Tibial nerve (tissue), 4 donors: ENCODE measurements around the gene SQOR. TPM values are rescaled to one million over a fixed set of nuclear protein-coding genes. Genes with fewer than 3 reads are reported as not detected.

Source experiments
- DNase-seq, 2 donors: peaks; one replicate each; pipeline ENCODE4 v3.0.0-alpha.2; 2019; ENCODE audit warnings: low spot score in 2 of 2
- H3K27ac ChIP-seq, 4 donors: fragments of 200-600 bp; sonication (generic) in 3 of 4; one replicate each; pipeline ENCODE4 v1.5.1; 2017 to 2019; ENCODE audit warnings: mild to moderate bottlenecking in 1 of 4
- H3K27me3 ChIP-seq, 2 donors: fragments of 200-600 bp; sonication (generic) in 1 of 2; one replicate each; pipeline versions ENCODE4 v1.5.1 to v1.6.0; 2017 to 2019
- H3K36me3 ChIP-seq, 3 donors: fragments of 200-600 bp; sonication (generic); one replicate each; pipeline ENCODE4 v1.5.1; 2018 to 2019
- H3K4me1 ChIP-seq, 4 donors: fragments of 200-600 bp; sonication (generic) in 3 of 4; one replicate each; pipeline ENCODE4 v1.5.1; 2017 to 2019
- H3K4me3 ChIP-seq, 4 donors: fragments of 200-600 bp; sonication (generic) in 3 of 4; one replicate each; pipeline ENCODE4 v1.5.1; 2017 to 2019; ENCODE audit warnings: mild to moderate bottlenecking in 1 of 4, moderate library complexity in 1 of 4
- H3K9me3 ChIP-seq, 4 donors: fragments of 200-600 bp; sonication (generic) in 3 of 4; one replicate each; pipeline ENCODE4 v1.5.1; 2017 to 2019
- CTCF ChIP-seq, 5 experiments: fragments of 200-600 bp in 3 of 5; fragments of 450-650 bp in 2 of 5; sonication (generic) in 3 of 5; IDR thresholded peaks; one replicate each; pipeline ENCODE4 v1.5.1; 2016 to 2019; ENCODE audit warnings: antibody characterized with exemption in 5 of 5, mild to moderate bottlenecking in 3 of 5, moderate library complexity in 2 of 5
- EP300 ChIP-seq, 2 donors: sonication (generic); formaldehyde crosslinking; IDR thresholded peaks; one replicate each; pipeline ENCODE4 v1.6.1; 2017; ENCODE audit warnings: antibody characterized with exemption in 2 of 2, mild to moderate bottlenecking in 1 of 2
- POLR2A ChIP-seq, 2 donors: fragments of 450-650 bp; IDR thresholded peaks; one replicate each; pipeline ENCODE4 v1.6.1; 2017; ENCODE audit warnings: antibody characterized with exemption in 2 of 2, mild to moderate bottlenecking in 2 of 2, moderate library complexity in 2 of 2
- WGBS, 2 donors: methylation state at CpG; one replicate each; pipeline ENCODE4 v1.1.5; 2018; 5-methylcytosine and 5-hydroxymethylcytosine counted together
- total RNA-seq, 4 donors: library from RNA; depleted of rRNA; stranded (reverse); fragments of >200 nt; gene quantifications; one replicate each; pipeline ENCODE4 v1.1.0, GENCODE V29; 2016

The SQOR gene
- total RNA-seq, 4 donors from 2014 or later = 50.4 to 96.1 (median 60.2) TPM

GRCh38 chr15:45657254-45657653, 22.4 kb downstream of the SQOR start:
- Histone ChIP-seq H3K9me3 (no peaks in the 10 kb centered on the region), H3K27ac (peak overlapping the region in 1 of 4 donors; percentile 8), H3K36me3 (peaks cover 0 to 5% (median 5%) of the 10 kb centered on the region in 3 donors), H3K4me1 (peaks cover 0 to 42% (median 26%) of the 10 kb centered on the region in 4 donors), H3K4me3 (no peak overlapping the region), H3K27me3 (no peaks in the 10 kb centered on the region)
- DNase-seq = no peak
- no peak for TF ChIP-seq EP300 (IDR thresholded peaks at IDR 0.05)
- TF ChIP-seq CTCF (IDR thresholded peaks at IDR 0.05) = no peak
- TF ChIP-seq POLR2A (IDR thresholded peaks at IDR 0.05) = no peak
- 61 to 74% methylated on average over 2 of the region's 2 CpGs for WGBS, 2 donors

GRCh38 chr15:45657764-45658545, 23.1 kb downstream of the SQOR start:
- TF ChIP-seq EP300 (IDR thresholded peaks at IDR 0.05) = no peak
- 68 to 77% methylated on average over 8 of the region's 8 CpGs for WGBS, 2 donors
- Histone ChIP-seq H3K4me3 (no peak overlapping the region), H3K27me3 (no peaks in the 10 kb centered on the region), H3K9me3 (no peaks in the 10 kb centered on the region), H3K4me1 (peaks cover 0 to 42% (median 26%) of the 10 kb centered on the region in 4 donors), H3K36me3 (peaks cover 0 to 12% (median 10%) of the 10 kb centered on the region in 3 donors), H3K27ac (peak overlapping the region in 1 of 4 donors; percentile 8)
- no peak for DNase-seq

GRCh38 chr15:45660231-45660979, 25.6 kb downstream of the SQOR start:
- peak overlapping the region in 2 of 4 donors; percentile 62 to 77 for H3K27ac ChIP-seq

GRCh38 chr15:45662375-45662774, 27.5 kb downstream of the SQOR start:
- WGBS, 2 donors = 78 to 82% methylated on average over 6 of the region's 6 CpGs
- H3K4me3 ChIP-seq = no peak overlapping the region
- peaks cover 0 to 38% (median 25%) of the 10 kb centered on the region in 4 donors for H3K4me1 ChIP-seq
- peaks cover 0 to 35% (median 10%) of the 10 kb centered on the region in 3 donors for H3K36me3 ChIP-seq
- no peak overlapping the region for H3K27ac ChIP-seq
- TF ChIP-seq EP300 (IDR thresholded peaks at IDR 0.05) = no peak
- TF ChIP-seq CTCF (IDR thresholded peaks at IDR 0.05) = no peak
- no peak for TF ChIP-seq POLR2A (IDR thresholded peaks at IDR 0.05)
- no peaks in the 10 kb centered on the region for H3K9me3 ChIP-seq
- no peak for DNase-seq
- H3K27me3 ChIP-seq = no peaks in the 10 kb centered on the region

More at GRCh38 chr15:45660231-45660979, 25.6 kb downstream of the SQOR start:
- 43 to 51% methylated on average over 5 of the region's 5 CpGs for WGBS, 2 donors
- DNase-seq = peak in 1 of 2 donors; percentile 24
- H3K27me3 ChIP-seq = no peaks in the 10 kb centered on the region
- peaks cover 0 to 28% (median 10%) of the 10 kb centered on the region in 3 donors for H3K36me3 ChIP-seq
- H3K4me1 ChIP-seq = peaks cover 0 to 38% (median 26%) of the 10 kb centered on the region in 4 donors
- no peak overlapping the region for H3K4me3 ChIP-seq
- TF ChIP-seq CTCF (IDR thresholded peaks at IDR 0.05) (no peak), POLR2A (IDR thresholded peaks at IDR 0.05) (no peak), EP300 (IDR thresholded peaks at IDR 0.05) (no peak)
- no peaks in the 10 kb centered on the region for H3K9me3 ChIP-seq

GRCh38 chr15:45664451-45664850, 29.6 kb downstream of the SQOR start:
- no peak overlapping the region for H3K4me3 ChIP-seq
- H3K27ac ChIP-seq = no peak overlapping the region
- H3K9me3 ChIP-seq = no peaks in the 10 kb centered on the region
- peaks cover 0 to 20% (median 12%) of the 10 kb centered on the region in 4 donors for H3K4me1 ChIP-seq
- 37 to 44% methylated on average over 5 of the region's 5 CpGs for WGBS, 2 donors
- no peaks in the 10 kb centered on the region for H3K27me3 ChIP-seq
- TF ChIP-seq CTCF (IDR thresholded peaks at IDR 0.05) (no peak), POLR2A (IDR thresholded peaks at IDR 0.05) (no peak), EP300 (IDR thresholded peaks at IDR 0.05) (no peak)
- no peak for DNase-seq
- peaks cover 0 to 47% (median 16%) of the 10 kb centered on the region in 3 donors for H3K36me3 ChIP-seq
